PC-3 (cell line): Measurements from ENCODE around the gene MS4A4E.

Experiments
- EZH2 ChIP-seq: fragments of 300-600 bp; sonication (generic); IDR thresholded peaks from one replicate; pipeline ENCODE4 v1.6.1; 2017; ENCODE audit warnings: antibody characterized with exemption, mild to moderate bottlenecking, low read length; ENCODE audit not compliant: unreplicated experiment
- TF ChIP-seq, protein P1 (sequence below): fragments of 300-600 bp; sonication (generic); conservative IDR thresholded peaks from 2 replicates; pipeline ENCODE4 v1.5.1; 2017; ENCODE audit warnings: antibody characterized with exemption, low read depth, mild to moderate bottlenecking, low read length

DNA sequence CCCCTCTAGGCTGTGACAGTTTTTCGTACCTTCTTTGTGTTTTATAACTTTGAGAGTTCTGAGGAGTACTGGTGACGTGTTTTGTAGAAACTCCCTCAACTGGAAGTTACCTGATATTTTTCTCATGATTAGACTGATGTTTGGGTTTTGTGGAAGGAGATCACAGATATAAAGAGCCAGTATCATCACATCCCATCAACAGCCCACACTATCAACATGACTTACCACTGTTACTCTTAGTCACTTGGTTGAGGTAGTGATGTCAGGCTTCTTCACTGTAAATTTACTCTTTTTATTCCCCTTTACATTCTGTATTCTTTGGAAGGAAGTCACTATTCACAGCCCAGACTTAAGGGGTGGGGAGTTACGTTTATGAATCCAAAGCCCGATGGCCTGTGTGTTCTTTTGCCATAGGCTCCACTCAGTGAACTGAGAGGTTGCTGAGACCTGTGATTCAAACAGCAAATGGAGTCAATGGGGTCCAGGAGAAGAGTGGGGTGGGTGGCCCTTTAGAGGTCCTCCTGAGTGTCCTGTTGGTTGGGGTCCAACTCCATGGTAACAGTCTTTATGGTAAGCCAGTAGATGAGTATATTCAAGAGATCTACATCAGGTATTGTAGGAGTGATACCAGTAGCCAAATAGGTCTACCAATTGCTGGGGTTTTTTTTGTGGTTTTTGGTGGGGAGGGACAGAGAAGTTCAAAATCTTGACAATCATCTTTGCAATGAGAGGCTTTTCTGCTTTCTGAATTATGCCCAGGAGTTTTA lies 15.2 kb upstream of the MS4A4E start:
- TF ChIP-seq, protein P1, sequence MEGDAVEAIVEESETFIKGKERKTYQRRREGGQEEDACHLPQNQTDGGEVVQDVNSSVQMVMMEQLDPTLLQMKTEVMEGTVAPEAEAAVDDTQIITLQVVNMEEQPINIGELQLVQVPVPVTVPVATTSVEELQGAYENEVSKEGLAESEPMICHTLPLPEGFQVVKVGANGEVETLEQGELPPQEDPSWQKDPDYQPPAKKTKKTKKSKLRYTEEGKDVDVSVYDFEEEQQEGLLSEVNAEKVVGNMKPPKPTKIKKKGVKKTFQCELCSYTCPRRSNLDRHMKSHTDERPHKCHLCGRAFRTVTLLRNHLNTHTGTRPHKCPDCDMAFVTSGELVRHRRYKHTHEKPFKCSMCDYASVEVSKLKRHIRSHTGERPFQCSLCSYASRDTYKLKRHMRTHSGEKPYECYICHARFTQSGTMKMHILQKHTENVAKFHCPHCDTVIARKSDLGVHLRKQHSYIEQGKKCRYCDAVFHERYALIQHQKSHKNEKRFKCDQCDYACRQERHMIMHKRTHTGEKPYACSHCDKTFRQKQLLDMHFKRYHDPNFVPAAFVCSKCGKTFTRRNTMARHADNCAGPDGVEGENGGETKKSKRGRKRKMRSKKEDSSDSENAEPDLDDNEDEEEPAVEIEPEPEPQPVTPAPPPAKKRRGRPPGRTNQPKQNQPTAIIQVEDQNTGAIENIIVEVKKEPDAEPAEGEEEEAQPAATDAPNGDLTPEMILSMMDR = no peak
- no peak for TF ChIP-seq EZH2
